8988T (cell line): ENCODE measurements around the gene SUN1.
"Not testable (repeated sequence)": the region's sequence is repeated elsewhere in the genome, so short reads cannot be mapped to it uniquely, and the experiment has no call there.

Source experiments
- DNase-seq: peaks from one replicate; pipeline ENCODE4 v3.0.0; 2011

SUN1 gene

DNA sequence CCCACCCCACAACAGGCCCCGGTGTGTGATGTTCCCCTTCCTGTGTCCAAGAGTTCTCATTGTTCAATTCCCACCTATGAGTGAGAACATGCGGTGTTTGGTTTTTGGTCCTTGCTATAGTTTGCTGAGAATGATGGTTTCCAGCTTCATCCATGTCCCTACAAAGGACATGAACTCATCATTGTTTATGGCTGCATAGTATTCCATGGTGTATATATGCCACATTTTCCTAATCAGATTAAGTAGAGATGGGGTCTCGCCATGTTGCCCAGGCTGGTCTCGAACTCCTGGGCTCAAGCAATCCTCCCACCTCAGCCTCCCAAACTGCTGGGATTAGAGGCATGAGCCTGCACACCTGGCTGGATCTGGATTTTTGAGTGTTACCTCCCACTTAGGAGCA, 28.5 kb upstream of the SUN1 start:
- not testable (repeated sequence) for DNase-seq

DNA sequence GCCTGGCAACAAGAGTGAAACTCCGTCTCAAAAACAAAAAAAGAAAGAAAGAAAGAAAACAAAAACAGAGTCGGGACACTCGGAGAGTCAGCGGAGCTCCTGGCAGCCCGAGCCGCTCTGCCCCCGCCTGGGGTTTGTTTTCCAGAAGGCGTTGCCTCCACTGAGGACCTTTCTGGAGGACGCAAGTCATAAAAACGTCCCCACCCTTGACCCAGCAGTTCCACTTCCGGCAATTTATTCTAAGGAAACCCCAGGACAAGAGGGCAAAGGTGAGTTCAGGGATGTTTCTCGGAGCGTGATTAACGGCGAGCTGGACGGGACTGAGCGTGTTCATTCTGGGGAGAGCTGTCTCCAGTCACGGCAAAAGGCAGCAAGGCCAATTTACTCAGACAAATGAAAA, 27.0 kb upstream of the SUN1 start:
- no peak for DNase-seq

DNA sequence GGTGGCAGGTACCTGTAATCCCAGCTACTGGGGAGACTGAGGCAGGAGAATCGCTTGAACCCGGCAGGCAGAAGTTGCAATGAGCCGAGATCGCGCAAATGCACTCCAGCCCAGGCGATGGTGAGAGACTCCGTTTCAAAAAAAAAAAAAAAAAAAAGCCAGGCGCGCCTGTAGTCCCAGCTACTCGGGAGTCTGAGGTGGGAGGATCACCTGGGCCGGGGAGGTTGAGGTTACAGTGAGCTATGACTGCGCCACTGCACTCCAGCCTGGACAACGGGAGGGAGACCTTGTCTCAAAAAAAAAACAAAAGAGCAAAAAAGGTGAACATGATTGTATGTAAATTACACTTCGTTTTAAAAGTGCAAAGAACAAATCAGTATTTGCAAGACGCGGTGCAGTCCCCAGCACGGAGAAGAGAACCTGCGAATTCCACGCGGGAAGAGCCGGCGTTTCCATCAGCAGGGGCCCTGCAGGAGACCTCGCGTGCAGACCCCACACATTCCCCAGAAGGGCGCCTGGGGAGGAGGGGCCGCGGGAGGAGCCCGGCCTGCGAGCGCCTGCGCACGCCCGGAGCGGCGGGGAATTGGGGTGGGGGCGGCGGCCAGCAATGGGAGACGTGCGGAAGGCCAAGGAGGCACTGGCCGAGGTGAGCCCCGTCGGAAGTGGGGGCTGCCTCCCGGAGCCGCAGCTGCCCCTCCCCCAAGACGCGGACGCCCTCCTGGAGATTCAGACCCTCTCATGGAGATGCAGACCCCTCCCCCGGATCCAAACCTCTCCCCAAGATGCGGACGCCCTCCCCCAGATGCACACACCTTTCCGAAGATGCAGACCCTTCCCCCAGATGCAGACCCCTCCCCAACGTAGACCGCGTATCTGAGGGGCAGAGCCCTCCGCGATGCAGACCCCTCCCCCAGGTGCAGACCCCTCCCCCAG, 16.7 kb upstream of the SUN1 start:
- DNase-seq = no peak

DNA sequence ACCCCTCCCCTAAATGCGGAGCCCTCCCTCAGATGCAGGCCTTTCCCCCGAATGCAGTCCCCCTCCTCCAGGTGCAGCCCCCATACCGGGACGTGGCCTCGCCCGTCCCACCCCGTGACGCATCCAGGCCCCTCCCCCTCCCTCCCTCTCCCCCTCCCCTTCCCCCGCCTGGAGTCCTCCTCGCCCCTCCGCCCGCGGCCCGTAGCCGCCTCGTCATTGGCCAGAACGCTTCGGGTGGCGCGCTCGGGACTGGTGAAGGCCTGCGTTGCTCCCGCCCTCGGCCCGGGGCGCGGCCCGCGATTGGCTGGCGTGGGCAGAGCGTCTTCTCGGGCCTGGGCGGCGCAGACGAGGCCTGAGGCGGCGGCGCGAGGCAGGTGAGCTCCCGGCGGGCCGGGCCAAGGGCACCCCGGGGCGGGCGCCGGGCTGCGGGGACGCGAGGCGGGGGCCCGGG, 16.0 kb upstream of the SUN1 start:
- peak; percentile 91 for DNase-seq

DNA sequence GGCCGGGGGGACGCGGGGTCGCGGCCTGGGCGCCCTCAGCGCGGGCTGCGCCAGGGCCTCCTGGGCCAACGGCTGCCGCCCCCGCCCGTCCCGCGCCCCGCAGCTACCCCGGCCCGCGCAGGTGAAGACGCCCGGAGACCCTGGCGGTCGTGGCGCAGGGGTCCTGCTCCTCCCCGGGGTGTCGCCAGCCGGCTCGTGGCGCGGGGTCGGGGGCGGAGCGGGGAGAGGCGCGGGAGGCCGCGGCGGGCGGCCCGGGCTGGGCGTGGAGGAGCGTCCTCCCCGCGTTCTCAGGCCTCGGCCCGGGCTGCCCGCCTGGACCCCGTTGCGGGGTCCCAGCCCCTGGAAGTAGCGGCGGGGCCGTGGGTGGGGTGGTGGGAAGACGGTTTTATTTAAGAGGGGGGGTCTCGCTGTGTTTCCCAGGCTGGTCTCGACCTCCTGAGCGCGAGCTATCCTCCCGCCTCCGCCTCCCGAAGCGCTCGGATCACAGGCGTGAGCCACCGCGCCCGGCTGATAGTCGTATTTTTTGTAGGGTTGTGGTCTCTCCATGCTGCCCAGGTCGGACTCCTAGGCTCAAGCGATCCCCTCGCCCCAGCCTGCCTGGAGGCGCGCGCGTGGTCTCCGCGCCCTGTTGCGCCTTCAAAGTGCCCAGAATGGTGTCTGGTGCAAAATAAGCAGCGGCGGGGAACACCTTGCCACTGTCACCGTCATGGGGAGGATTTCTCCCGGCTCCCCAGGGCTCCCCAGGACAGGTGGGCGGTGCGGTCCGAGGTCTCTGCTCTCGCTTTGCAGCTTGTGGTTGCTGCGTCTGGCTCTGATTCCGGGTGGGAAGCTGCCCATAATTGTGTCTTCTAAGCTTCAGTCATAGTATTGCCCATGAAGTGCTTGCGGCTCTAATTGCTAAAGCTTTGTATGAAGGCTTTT, 15.3 kb upstream of the SUN1 start:
- DNase-seq = peak; percentile 29

DNA sequence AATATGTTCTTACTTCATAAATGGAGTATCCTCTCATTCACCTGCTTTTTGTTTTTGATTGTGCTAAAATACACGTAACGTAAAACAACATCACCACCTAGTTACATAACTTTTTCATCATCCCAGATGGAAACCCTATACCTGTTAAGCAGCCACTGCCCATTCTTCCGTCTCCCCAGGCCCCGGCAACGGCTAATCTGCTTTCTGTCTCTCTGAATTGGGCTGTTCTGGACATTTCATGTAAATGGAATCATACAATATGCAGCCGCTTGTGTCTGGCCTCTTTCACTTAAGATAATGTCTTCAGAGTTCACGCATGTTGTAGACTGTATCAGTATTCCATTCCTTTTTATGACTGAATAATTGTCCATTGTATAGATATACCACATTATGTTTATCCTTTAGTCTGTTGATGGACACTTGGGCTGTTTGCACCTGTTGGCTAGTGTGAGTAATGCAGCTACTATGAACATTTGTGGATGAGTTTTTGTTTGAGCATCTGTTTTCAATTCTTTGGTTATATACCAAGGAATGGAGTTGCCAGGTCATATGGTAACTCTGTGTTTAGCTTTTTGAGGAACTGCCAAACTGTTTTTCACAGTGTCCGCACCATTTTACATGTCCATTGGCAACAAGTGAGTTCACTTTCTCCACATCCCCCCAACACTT, 14.1 kb upstream of the SUN1 start:
- peak; percentile 37 for DNase-seq

DNA sequence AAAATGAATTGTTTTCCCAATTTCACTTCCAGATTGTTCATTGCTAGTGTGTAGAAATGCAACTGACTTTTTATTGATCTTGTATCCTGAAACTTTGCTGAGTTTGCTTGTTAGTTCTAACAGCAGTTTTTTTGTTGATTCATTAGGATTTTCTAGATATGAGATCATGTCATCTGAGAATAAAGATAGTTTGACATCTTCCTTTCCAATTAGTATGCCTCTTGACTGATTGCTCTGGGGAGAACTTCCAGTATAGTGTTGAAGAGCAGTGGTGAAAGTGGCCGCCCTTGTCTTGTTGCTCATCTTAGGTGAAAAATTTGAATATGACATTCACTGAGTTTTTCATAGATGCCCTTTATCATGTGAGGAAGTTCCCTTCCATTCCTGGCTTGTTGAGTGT, 11.9 kb upstream of the SUN1 start:
- DNase-seq = no peak

DNA sequence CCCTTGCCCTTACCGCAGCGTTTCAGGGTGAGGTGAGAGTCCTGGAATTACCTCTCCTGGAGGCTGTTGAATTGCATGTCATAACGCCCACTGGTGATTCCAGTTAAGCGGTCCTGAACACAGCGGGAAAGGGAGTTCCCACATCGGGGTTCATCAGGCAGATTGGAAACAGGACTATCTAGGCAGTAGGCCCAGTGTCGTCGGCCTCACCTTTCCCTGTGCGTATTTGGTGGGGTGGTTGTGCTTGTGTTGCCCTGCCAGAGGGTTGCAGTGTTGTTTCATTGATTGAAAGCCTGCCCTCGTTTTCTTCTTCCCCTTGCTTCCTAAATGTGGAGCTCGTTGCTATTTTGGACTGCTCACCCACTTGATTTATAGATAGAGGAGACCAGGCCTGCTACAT, 10.6 kb upstream of the SUN1 start:
- DNase-seq = no peak

DNA sequence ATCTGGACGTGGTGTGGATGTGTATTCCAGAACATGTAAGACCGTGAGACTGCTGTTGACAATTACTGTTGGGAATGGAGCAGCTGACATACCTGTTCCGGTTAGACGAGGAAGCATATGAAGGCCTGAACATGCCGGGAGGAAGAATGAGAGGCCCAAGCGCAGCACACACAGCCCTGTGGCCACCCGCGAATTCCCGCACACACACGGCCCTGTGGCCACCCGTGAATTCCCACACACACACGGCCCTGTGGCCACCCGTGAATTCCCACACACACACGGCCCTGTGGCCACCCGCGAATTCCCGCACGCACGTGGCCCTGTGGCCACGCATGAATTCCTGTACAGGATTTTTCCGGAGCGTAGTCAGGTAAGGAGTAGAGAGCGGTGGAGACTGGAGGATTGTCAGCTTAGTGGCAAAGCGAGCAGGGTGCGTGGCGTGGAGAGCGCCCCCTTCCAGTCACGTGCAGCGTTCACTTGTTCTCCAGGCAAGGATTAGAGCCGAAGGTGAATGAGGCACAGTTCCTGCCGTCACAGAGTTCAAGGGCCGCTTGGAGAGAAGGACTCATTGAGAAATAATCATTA, 9.5 kb upstream of the SUN1 start:
- DNase-seq = no peak

DNA sequence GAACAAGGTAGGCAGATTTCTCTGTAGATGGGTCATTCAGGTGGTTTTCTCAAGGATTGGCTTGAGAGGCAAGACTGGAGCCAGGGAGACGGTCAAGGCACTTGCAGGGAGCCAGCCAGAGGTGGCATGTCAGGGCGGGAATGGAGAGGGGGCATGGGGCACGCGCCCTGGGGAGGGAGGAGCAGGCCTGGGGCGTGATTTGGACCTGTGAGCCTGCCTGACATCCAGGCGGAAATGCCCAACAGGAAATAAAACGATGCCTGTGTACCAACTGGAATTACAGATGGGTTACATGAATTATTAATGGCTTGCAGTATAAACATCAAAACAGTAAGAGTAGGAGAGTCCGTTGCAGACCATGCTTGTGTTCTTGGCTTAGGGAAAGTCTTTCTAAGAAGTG, 8.6 kb upstream of the SUN1 start:
- DNase-seq = no peak

DNA sequence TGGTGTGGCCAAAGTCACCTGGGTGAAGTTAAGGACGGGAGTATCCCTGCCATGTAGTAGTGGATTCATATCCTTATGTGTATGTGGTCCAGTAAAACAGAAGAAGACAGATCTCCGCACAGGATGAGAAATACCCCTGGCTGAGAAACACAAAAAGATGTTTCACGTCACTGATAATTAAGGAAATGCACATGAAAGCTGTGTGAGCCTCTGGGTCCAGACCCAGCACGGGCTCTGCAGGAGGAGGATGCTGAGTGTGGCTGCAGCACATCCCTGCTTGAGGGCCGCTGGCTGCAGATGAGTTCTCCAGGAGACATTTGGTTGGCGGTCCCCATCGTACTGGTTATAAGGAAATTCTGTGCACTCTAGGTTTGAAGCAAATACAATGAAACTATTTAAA, 8.2 kb upstream of the SUN1 start:
- no peak for DNase-seq

DNA sequence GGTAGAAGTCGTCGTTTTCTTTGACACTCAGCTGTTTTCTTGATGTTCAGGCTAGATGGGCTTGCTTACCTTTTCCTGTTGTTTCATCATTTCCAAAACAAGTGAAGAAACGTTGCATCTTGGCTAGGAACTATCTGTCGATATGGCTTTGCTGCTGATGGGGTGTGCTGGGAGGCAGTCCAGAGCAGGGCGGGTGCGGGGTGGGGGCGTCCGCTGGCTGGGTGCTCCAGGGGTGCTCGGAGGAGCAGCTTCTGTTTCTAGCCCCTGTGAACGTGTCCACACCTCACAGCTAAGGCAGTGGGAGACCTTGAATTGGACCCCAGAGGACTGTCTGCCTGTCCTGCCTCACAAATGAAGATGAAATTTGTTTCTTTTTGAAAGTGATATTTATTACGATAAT, 7.6 kb upstream of the SUN1 start:
- DNase-seq = no peak

DNA sequence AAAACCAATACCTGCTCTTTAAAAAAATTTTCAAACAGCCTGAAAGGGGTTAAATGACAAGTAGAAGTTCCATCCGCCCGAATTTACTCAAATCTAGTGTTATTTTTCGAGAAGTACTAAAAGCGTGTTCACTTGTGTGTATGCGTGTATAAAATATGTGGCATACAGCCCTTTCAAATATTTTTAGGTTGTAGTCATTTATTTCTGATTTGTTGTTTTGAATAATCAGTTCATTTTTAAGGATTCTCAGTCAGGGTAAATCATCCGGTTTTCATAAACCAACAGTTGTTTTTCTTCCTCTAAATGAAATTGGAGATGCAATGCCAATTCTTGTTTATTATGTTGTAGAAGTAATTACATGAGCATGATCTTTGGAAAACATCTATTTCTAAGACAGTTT, 6.9 kb upstream of the SUN1 start:
- DNase-seq = no peak

DNA sequence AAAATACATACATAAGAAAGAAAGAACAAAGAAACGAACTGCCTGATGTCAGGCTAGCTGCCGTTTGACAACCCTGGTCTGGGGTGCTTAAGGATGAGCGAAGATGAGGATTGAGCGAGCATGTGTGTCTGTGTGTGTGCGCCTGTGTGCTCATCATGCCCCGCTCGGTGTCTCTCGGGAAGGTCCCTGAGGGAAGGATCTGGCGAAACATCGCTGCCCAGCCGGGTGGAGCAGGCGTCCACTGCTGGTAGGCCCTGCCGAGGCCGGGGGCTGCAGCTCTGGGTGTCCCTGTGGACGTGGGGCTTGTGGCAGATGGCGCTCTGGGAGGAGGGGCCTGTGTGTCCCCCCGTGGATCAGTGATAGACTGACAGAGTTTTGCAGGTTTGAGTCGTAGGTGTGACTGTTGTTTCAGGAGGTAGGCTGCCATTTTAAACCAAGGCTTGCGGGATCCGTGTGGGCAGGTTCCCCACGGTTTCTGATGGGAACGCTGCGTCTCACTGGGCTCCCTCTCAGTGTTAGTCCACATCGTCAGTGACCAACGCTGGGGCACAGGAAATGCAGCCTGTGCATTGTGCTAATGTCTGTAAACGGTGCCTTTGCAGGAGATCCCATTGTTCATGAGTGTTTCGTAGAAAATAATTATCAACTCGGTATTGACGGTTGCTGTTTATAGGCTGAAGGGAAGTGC, 5.9 kb upstream of the SUN1 start:
- no peak for DNase-seq

DNA sequence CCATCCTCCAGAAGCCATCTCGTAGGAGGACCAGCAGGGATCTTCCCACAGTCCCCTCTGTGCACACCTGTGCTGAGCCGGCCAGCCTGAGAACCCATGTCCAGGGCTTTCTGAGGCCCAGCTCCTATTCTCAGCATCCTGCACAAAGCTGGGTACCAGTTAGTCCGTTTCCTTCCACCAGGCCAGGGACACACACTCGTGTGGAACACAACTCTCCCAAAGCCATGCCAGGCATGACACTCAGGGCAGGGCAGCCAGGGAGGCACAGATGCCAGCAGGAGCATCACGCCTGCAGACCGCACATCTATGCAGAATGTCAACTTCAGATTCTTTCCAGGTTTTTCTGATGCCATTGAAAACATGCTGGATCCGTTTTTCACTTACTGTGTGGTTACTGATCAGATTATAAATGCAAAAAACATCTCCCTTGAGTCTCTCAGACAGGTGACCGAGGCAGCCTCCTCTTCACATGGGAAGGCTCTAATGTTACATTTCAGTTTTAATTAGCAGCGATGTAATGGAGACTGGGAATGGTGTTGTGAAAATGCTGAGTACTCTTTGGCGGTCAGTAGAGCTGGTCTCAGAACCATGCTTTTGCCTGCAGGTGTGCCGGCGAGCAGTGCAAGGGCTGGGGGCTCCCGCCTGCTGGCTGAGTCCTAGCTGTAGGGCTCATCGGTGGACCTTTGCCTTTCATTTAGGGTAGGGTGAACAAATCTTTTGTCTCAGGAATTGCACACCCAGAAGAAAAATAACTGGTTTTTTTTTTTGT, 3.3 kb upstream of the SUN1 start:
- DNase-seq = no peak

DNA sequence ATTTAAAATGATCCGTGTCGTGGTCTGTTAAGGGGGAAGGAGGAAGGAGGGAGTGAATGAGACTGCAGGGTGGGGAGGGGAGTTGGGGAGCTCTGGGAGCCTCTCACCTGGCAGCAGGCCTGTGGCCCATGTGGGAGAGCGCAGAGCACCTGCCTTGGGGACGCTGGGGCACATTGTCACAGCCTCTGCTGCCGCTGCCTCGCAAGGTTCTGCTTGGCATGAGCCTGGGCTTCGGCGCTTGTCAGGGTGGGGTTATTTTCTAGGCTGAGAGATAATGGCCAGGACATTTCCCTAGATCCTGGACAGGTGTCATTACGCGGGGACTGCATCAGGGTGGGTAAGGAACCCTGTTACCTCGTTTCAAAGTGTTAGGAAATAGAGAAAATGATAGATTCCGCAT, 2.2 kb upstream of the SUN1 start:
- no peak for DNase-seq

DNA sequence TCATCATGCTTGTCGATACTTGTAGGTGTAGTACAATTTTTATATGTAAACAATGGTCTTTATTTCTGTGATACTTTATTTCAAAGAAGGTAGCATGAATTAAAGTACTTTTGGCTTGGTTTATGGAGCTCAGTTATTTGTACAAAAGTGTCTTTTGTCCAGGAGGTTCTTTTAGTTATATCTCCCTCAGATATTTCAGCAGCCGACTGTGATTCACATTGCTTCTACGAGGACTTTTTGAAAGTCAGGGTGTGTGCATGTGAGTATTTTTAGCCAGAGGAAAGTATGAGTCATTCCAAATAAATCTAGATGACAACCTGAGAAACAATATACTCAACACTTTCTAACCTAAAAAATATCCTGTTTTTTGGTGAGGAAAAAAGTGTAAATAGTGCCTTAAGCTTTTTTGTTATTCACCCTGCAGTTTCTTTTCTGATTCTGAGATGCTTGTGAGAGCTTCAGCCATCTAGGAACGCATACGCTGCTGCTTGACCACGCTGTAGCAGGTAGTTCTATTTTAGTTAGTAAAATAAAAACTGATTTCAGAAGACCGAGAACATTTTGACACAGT, 595 bp upstream of the SUN1 start:
- no peak for DNase-seq

DNA sequence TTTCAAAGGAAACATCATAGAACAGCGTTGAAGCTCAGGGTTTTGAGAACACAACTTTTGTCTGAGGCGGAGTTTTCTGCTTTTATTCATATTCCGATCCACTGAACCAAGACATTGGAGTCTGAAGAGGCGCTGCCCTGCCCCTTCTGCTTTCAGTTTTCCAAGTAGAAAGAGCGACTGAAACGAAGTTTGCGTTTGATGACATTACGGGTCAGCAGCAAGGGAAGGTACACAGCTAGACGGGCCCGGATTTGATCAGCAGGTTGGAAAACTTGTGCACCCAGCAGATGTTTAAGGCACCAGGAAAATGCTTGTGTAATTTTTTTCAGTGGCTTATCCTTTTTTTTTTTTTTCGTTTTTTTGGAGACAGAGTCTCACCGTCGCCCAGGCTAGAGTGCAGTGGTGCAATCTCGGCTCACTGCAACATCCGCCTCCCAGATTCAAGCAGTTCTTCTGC, 720 bp downstream of the SUN1 start:
- no peak for DNase-seq

DNA sequence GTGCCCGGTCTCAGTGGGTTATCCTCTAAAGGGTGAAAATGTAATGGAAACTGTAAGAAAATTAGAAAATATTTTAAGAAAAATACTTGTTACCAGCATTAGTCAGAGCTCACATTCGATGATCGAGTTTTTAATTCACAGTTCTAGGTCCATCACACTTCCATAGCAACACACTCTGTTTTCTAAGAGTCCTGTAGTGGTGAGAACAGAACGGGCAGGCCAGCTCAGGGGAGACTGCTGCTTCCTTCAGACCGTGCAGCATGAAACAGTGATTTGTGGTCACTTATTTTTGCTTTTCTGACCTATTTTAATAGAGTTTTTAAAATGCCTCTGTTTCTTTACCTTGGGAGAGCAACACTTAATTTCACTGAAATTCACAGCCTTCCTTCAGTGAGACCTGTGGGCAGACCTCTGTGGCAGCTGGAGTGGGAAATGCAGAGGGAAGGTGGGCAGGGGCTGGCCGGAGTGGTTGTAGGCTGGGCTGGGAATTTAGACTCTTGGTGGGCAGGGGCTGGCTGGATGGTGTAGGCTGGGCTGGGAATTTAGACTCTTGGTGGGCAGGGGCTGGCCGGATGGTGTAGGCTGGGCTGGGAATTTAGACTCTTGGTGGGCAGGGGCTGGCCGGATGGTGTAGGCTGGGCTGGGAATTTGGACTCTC, 1.5 kb downstream of the SUN1 start:
- no peak for DNase-seq

DNA sequence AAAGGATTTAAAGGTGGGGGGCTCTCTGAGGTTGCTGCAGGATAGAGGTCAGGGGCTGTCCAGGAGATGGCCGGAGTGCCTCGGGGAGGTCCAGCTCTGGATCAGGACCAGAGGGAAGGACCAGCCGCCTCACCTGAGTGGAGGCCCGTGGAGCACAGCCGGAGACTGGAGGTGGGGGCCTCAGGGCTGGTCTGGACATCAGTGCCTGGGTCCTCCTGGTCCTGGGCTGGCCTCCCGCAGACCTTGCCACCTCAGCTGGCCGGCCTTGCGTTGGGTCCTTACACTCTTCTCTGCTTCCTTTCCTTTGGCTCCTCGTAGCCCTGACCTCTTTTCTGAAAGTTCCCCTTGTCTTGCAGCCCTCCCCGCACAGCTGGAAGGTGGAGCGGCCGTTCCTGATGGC, 2.0 kb downstream of the SUN1 start:
- DNase-seq = no peak
